Activated gamma-delta T cell (primary cell): ENCODE data around the gene PLEKHH3.

ENCODE experiments used
- DNase-seq: peaks from one replicate; lab custom pipeline; 2025; lab: John Stamatoyannopoulos, UW

Gene PLEKHH3

GRCh38 chr17:42686520-42687128 is 9.8 kb upstream of the PLEKHH3 start:
- DNase-seq: no peak

GRCh38 chr17:42685831-42686230 is 9.0 kb upstream of the PLEKHH3 start:
- no peak for DNase-seq

GRCh38 chr17:42684929-42685556 is 8.2 kb upstream of the PLEKHH3 start:
- DNase-seq: no peak

- no peak for DNase-seq
Observed at GRCh38 chr17:42683407-42684034, 6.7 kb upstream of the PLEKHH3 start.

GRCh38 chr17:42682722-42683403 is 6.1 kb upstream of the PLEKHH3 start:
- no peak for DNase-seq

- DNase-seq: no peak
Observed at GRCh38 chr17:42681976-42682721, 5.4 kb upstream of the PLEKHH3 start, which contains the start of gene CNTNAP1. Gene CNTNAP1 (plus strand): TSS chr17:42682531. CDS start chr17:42682830, 299 bp downstream.

- DNase-seq: no peak
Observed at GRCh38 chr17:42680331-42680808, 3.6 kb upstream of the PLEKHH3 start.

DNA sequence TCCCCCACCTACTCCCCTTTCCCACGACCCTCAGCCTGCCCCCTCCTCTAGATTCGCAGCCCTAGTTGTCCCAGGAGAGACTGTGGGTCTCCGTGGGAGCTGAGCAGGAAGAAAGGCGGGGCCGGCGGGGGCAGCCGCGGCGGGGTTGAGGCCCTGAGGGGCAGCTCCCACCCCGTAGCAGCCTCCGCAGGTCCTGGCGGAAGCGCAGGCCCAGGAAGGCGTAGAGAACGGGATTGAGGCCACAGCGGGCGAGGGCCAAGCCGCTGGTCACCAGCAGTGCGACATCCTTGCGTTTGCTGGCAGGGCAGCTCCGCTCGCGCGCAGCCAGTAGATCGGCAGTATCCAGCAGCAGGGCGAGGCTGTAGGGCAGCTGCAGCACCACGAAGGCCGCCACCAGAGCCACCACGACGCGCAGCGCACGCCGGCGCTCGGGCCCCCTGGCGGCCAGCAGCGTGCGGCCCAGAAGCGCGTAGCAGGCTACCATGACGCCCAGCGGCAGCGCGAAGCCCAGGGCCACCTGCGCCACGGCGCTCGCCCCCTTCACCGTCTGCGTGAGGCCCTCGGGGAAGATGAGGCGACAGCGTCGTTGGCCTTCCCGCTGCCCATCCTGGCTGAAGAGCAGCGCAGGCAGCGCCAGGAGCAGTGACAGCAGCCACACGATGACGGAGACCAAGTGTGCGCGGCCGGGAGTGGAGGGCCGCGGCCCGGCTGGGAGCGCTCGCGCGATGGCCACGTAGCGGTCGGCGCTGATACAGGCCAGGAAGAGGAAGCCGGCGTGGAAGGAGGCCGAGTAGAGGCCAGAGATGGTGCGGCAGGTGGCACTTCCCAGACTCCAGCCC is 2.9 kb upstream of the PLEKHH3 start:
- peak; percentile 41 for DNase-seq

DNA sequence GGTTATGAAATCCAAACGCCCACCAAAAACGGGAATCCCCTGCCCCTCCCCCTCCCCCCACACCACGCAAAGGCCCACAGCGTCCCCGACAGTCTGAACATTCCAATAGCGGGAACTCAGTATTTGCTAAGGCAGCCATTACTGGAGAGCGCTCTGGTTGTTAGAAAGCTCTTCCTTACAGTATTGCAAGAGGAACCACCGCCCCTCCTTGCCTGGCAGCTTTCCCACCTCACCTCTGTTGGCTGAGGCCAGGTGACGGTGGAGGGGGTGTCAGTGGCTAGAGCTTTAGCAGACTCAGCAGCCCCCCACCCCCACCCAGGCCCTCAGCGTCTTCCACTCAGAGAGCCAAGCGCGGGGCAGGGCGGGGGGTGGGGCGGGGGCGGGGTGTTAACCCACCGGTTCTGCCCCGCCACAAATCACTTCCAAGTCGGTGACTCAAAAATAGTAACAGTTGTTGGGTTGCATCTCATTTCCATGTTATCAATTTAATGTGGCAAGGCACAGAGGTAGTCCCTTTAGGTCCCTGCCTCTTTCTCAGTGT is 2.2 kb upstream of the PLEKHH3 start:
- no peak for DNase-seq

- peak; percentile 58 for DNase-seq
Observed at GRCh38 chr17:42677921-42678781, 1.4 kb upstream of the PLEKHH3 start.

GRCh38 chr17:42677012-42677857 is 441 bp upstream of the PLEKHH3 start:
- DNase-seq: peak; percentile 88

DNA sequence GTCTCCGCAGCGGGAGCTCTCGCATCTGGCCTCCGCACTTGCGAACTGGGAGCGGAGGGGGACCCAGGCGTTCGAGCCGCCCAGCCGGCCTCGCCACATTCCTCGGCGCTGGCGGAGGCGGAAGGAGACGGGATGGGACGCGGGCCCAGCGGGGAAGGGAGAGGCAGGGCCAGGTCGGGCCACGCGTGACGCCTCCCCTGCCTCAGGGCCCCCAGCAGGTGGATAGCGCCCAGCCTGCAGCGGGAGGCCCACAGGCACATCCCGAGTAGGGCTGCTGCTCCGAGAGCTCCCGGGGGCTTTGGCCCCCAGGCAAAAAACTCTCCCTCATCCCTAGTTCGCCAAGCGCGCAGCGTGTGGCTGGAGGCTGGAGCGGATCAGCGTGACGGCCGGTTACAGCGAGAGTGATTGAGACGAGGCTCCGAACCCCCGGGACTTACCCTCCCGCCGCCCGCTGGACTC is 800 bp downstream of the PLEKHH3 start:
- no peak for DNase-seq

GRCh38 chr17:42675348-42675964 is 1.3 kb downstream of the PLEKHH3 start:
- no peak for DNase-seq

DNA sequence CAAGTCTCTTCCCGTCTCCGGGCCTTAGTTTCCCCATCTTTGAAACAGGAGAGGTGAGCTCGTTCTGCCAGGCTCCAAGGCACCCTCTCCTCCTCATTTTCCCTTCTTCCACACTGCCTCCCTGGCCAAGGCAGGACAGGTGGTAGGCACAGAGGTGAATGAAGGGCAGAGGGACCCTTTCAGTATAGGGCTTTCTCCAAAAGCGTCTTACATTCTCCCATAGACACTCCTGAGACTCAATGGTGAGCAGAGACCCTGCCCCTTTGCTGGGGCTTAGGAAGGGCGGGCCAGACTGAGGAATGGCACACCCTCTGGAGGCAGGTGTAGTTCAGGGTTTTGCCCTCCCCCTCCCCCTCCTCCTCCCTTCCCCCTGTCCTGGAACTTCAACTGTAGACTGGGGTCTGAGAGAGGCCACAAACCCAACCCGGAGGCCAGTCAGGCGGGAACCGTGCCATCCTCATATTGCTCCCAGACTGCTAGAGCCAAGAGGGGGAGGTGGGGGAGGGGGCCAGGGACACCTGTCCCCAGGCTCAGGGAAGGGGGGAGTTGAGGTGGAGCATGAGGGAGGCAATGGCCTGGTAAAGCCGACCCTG is 1.9 kb downstream of the PLEKHH3 start:
- no peak for DNase-seq

DNA sequence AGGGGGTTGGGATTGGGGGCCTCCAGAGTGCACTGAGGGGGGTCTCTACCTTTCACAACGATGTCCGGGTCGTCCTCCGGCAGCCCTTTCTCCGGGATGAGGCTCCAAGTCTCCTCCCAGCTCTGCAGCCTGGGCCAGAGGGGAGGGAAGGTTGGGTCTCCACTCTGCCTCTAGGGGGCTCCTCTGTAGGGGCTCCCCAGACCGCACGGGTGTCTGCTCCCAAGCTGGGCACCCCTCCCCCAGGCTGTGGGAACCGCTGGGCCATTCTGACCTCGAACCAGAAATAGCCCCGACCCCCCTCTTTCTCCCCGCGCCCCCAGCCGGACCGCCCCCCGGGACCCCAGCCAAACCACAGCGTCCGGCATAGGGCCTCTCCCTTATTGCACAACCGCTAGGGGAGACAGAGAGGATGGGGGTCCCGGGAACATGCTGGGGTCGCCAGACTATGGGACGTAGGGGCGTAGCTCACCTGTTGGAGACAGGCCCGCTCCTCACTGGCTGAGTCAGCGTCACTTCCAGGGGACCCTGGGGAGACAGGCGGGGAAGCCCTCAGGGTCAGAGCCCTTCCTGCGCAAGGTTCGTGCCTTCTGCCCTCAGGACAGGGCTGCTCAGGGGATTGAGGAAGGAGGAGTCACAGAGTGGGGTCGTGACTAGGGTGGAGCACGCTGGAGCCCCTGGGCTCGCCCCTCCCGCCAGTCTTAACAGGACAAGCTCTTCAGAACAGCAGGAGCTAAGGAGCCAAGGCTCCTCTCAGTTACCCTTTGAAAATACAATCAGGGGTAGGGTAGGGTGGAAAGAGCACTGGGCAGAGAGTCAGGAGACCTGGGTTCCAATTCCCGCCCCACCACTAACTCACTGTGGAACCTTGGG is 2.7 kb downstream of the PLEKHH3 start:
- no peak for DNase-seq

DNA sequence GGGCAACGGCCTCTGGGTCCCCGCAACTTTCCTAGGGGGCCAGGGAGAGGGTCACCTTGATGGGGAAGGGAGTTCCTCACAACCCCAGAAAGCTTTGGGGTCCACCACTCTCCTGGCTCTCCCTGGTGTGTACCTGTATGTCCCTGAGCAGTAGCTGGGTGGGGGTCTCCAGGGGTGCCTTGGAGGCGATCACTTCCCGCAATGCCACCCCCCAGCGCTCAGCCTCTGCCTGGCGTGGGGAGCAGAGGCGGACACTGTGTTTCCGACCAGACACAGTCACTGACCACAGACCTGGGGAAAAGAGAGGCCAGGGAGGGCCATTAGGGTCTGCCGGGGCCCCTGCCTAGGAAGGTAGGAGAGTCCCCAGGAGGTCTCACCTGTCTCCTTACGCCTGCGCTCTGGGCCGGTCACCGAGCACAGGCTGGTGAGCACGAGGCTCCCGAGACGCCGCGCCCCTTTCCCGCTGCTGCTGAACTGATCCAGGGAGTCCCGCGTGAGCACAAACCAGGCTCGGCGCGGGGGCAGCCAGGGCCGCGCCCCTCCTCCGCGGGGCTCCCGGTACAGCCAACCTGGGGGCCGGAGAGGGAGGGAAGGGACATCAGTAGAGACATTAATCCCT is 3.4 kb downstream of the PLEKHH3 start:
- DNase-seq: no peak
